Transverse colon (tissue), 4 donors: Measurements from ENCODE around the gene ICE2. TPM values are rescaled to one million over a fixed set of nuclear protein-coding genes. Genes with fewer than 3 reads are reported as not detected.
A peak's percentile ranks its signal among the peaks of the same experiment; 100 is the strongest.

Experiments
- DNase-seq: peaks from one replicate; pipeline ENCODE4 v3.0.0-alpha.2; 2019
- H3K27ac ChIP-seq, 4 donors: fragments of 200-600 bp; sonication (generic); 2 replicates each; pipeline ENCODE4 v1.5.1; 2016 to 2018; ENCODE audit warnings: inconsistent platforms in 4 of 4
- H3K27me3 ChIP-seq: fragments of 200-600 bp; sonication (generic); 2 replicates; pipeline ENCODE4 v1.5.1; 2017; ENCODE audit warnings: inconsistent platforms
- H3K36me3 ChIP-seq, 4 donors: fragments of 200-600 bp; sonication (generic); 2 replicates each; pipeline ENCODE4 v1.5.1; 2017 to 2019; ENCODE audit warnings: inconsistent platforms in 4 of 4
- H3K4me1 ChIP-seq, 4 donors: fragments of 200-600 bp; sonication (generic); 2 replicates each; pipeline ENCODE4 v1.5.1; 2017 to 2020; ENCODE audit warnings: inconsistent platforms in 4 of 4
- H3K4me3 ChIP-seq, 4 donors: fragments of 200-600 bp; sonication (generic); 1 replicate in 1 of 4; 2 replicates in 3 of 4; pipeline versions ENCODE4 v1.5.1 to v1.6.1; 2017 to 2019; ENCODE audit warnings: inconsistent platforms in 4 of 4
- H3K9me3 ChIP-seq, 2 donors: fragments of 200-600 bp; sonication (generic); 2 replicates each; pipeline ENCODE4 v1.5.1; 2017 to 2019; ENCODE audit warnings: inconsistent platforms in 2 of 2
- CTCF ChIP-seq, 5 experiments: fragments of 200-600 bp in 3 of 5; fragments of 450-650 bp in 2 of 5; sonication (generic) in 3 of 5; IDR thresholded peaks; 1 replicate in 2 of 5; 2 replicates in 3 of 5; pipeline ENCODE4 v1.5.1; 2016 to 2017; ENCODE audit warnings: antibody characterized with exemption in 5 of 5, inconsistent platforms in 3 of 5, mild to moderate bottlenecking in 2 of 5, moderate library complexity in 1 of 5
- EP300 ChIP-seq: sonication (generic); formaldehyde crosslinking; IDR thresholded peaks from one replicate; pipeline ENCODE4 v1.6.1; 2017; ENCODE audit warnings: antibody characterized with exemption, low read depth
- POLR2A ChIP-seq: fragments of 450-650 bp; IDR thresholded peaks from one replicate; pipeline ENCODE4 v1.6.1; 2016; ENCODE audit warnings: antibody characterized with exemption, mild to moderate bottlenecking, moderate library complexity
- POLR2AphosphoS5 ChIP-seq, 3 donors: sonication (generic); formaldehyde crosslinking; IDR thresholded peaks; one replicate each; pipeline ENCODE4 v1.6.1; 2016; ENCODE audit warnings: antibody characterized with exemption in 3 of 3
- WGBS, 2 donors: methylation state at CpG; one replicate each; pipeline ENCODE4 v1.1.5; 2018; ENCODE audit warnings: low coverage in 1 of 2; 5-methylcytosine and 5-hydroxymethylcytosine counted together
- in situ Hi-C, 4 donors: fragments of 200-750 bp; cut with MboI; loops; one replicate each; pipeline versions ENCODE4 v1.15.0 to v1.15.1; 2017; ENCODE audit warnings: low sequenced_read_pairs in 3 of 4, low pct_ligation_motif_present in 1 of 4, low pct_unique_long_range_greater_than_20kb in 1 of 4
- intact Hi-C: fragments of 100-400 bp; cut with DNase I; formaldehyde crosslinking; loops from one replicate; pipeline ENCODE4 v1.15.1; 2023; ENCODE audit warnings: low total_unique reads
- total RNA-seq, 4 donors: library from RNA; depleted of rRNA; stranded (reverse); fragments of >200 nt; gene quantifications; one replicate each; pipeline ENCODE4 v1.1.0, GENCODE V29; 2016

Gene ICE2
- 10 to 100 TPM; 14.6 to 83.4 (median 26.5) TPM for total RNA-seq

- intact Hi-C loops = no loop called here
- Histone ChIP-seq H3K36me3 (peaks cover 0 to 5% (median 0%) of the 10 kb centered on the region in 4 donors), H3K27me3 (no peaks in the 10 kb centered on the region), H3K27ac (peak within 1 kb of the TSS; percentile 92 to 96 (median 94)), H3K4me1 (peaks cover 7 to 40% (median 32%) of the 10 kb centered on the region in 4 donors), H3K4me3 (peak within 1 kb of the TSS; percentile 70 to 87 (median 73)), H3K9me3 (no peaks in the 10 kb centered on the region)
- peak in 1 of 5 experiments; percentile 43 for TF ChIP-seq CTCF (IDR thresholded peaks at IDR 0.05)
- TF ChIP-seq EP300 = no peak
- peak; percentile 96 to 99 (median 99) for TF ChIP-seq POLR2AphosphoS5 (IDR thresholded peaks at IDR 0.05)
- peak; percentile 98 for TF ChIP-seq POLR2A
- WGBS, 2 donors = 0% methylated on average over 4 to 57 of the region's 57 CpGs
- in situ Hi-C loops = no loop called here
- DNase-seq = peak; percentile 98
These were observed at the start of gene ICE2 for GRCh38 chr15:60478566-60479360. ICE2 (minus strand) TSS chr15:60479142; CDS start chr15:60477977, 1,165 bp downstream.

- peaks cover 0 to 10% (median 1%) of the 10 kb centered on the region in 4 donors for H3K4me1 ChIP-seq
- H3K36me3 ChIP-seq = no peaks in the 10 kb centered on the region
- no peak for DNase-seq
- in situ Hi-C loops = no loop called here
- H3K27ac ChIP-seq = no peak overlapping the region
- 90 to 91% methylated on average over 1 of the region's 1 CpG for WGBS, 2 donors
- TF ChIP-seq POLR2A (no peak), CTCF (IDR thresholded peaks at IDR 0.05) (no peak), POLR2AphosphoS5 (IDR thresholded peaks at IDR 0.05) (no peak), EP300 (no peak)
- H3K4me3 ChIP-seq = no peak overlapping the region
- no peaks in the 10 kb centered on the region for H3K27me3 ChIP-seq
- intact Hi-C loops = no loop called here
- H3K9me3 ChIP-seq = no peaks in the 10 kb centered on the region
These were observed 49.6 kb upstream of the ICE2 start for GRCh38 chr15:60528530-60528929.

GRCh38 chr15:60527456-60527855 is 48.5 kb upstream of the ICE2 start:
- peaks cover 0 to 10% (median 1%) of the 10 kb centered on the region in 4 donors for H3K4me1 ChIP-seq
- H3K27me3 ChIP-seq = no peaks in the 10 kb centered on the region
- no peak overlapping the region for H3K27ac ChIP-seq
- H3K4me3 ChIP-seq = no peak overlapping the region
- intact Hi-C loops (no loop called here), in situ Hi-C loops (no loop called here)
- no peaks in the 10 kb centered on the region for H3K9me3 ChIP-seq
- DNase-seq = no peak
- TF ChIP-seq CTCF (IDR thresholded peaks at IDR 0.05) = no peak
- TF ChIP-seq POLR2AphosphoS5 (IDR thresholded peaks at IDR 0.05) = no peak
- TF ChIP-seq POLR2A = no peak
- no peak for TF ChIP-seq EP300
- 82 to 100% methylated on average over 2 to 4 of the region's 4 CpGs for WGBS, 2 donors
- no peaks in the 10 kb centered on the region for H3K36me3 ChIP-seq

- no peaks in the 10 kb centered on the region for H3K27me3 ChIP-seq
- H3K27ac ChIP-seq = no peak overlapping the region
- peaks cover 0 to 10% (median 1%) of the 10 kb centered on the region in 4 donors for H3K4me1 ChIP-seq
- in situ Hi-C loops = no loop called here
- intact Hi-C loops = no loop called here
- H3K9me3 ChIP-seq = no peaks in the 10 kb centered on the region
- 61 to 79% methylated on average over 6 to 10 of the region's 10 CpGs for WGBS, 2 donors
- no peaks in the 10 kb centered on the region for H3K36me3 ChIP-seq
- no peak for DNase-seq
- H3K4me3 ChIP-seq = no peak overlapping the region
- TF ChIP-seq POLR2AphosphoS5 (IDR thresholded peaks at IDR 0.05) = no peak
- no peak for TF ChIP-seq EP300
These were observed 47.2 kb upstream of the ICE2 start for GRCh38 chr15:60526127-60526616.
